Epidermal melanocyte (primary cell): ENCODE results near the gene KRTAP2-2.
"Not testable (repeated sequence)": the region's sequence is repeated elsewhere in the genome, so short reads cannot be mapped to it uniquely, and the experiment has no call there.

Source experiments
- DNase-seq: peaks from one replicate; pipeline ENCODE4 v3.0.0; 2011; ENCODE audit warnings: low spot score; ENCODE audit not compliant: insufficient read length

The KRTAP2-2 gene

GRCh38 chr17:41055130-41055529, at the start of gene KRTAP2-2:
KRTAP2-2 (minus strand) TSS chr17:41055230; CDS start chr17:41055211, 19 bp downstream.
- DNase-seq, result not testable (repeated sequence)

GRCh38 chr17:41104386-41105038, 49.5 kb upstream of the KRTAP2-2 start:
- not testable (repeated sequence) for DNase-seq

GRCh38 chr17:41103896-41104295, 48.9 kb upstream of the KRTAP2-2 start:
- DNase-seq, result no peak

- DNase-seq, result no peak
Observed at GRCh38 chr17:41101586-41102259, 46.7 kb upstream of the KRTAP2-2 start, which contains the start of gene KRTAP4-16. KRTAP4-16 (minus strand) TSS chr17:41102209; CDS start chr17:41102209, 0 bp downstream.

GRCh38 chr17:41099682-41100480, 44.9 kb upstream of the KRTAP2-2 start:
- not testable (repeated sequence) for DNase-seq

- no peak for DNase-seq
Observed at GRCh38 chr17:41098481-41098880, 43.5 kb upstream of the KRTAP2-2 start.

- no peak for DNase-seq
Observed at GRCh38 chr17:41098042-41098441, 43.0 kb upstream of the KRTAP2-2 start, which contains the start of gene KRTAP4-8. KRTAP4-8 (minus strand) TSS chr17:41098142; CDS start chr17:41098084, 58 bp downstream.

GRCh38 chr17:41096055-41096454, 41.0 kb upstream of the KRTAP2-2 start:
- DNase-seq, result no peak

GRCh38 chr17:41088760-41089352, 33.8 kb upstream of the KRTAP2-2 start:
- not testable (repeated sequence) for DNase-seq

- not testable (repeated sequence) for DNase-seq
Observed at GRCh38 chr17:41084100-41084856, 29.2 kb upstream of the KRTAP2-2 start, which contains the start of gene KRTAP4-7. KRTAP4-7 (plus strand) TSS chr17:41084150; CDS start chr17:41084207, 57 bp downstream.

- DNase-seq, result not testable (repeated sequence)
Observed at GRCh38 chr17:41083427-41083826, 28.4 kb upstream of the KRTAP2-2 start.

GRCh38 chr17:41082626-41083025, 27.6 kb upstream of the KRTAP2-2 start:
- no peak for DNase-seq

- DNase-seq, result no peak
Observed at GRCh38 chr17:41076788-41077187, 21.8 kb upstream of the KRTAP2-2 start.

- DNase-seq, result no peak
Observed at GRCh38 chr17:41073676-41074075, 18.6 kb upstream of the KRTAP2-2 start.

GRCh38 chr17:41071606-41072360, 16.8 kb upstream of the KRTAP2-2 start:
- DNase-seq, result no peak

- DNase-seq, result no peak
Observed at GRCh38 chr17:41069031-41069430, 14.0 kb upstream of the KRTAP2-2 start.

- DNase-seq, result no peak
Observed at GRCh38 chr17:41067281-41067680, 12.3 kb upstream of the KRTAP2-2 start.

- DNase-seq, result no peak
Observed at GRCh38 chr17:41065829-41066624, 11.0 kb upstream of the KRTAP2-2 start, which contains the start of gene KRTAP2-4. KRTAP2-4 (minus strand) TSS chr17:41065879; CDS start chr17:41065845, 34 bp downstream.
